ENCODE measurements around the gene TMEM185B. TPM values are rescaled to one million over a fixed set of nuclear protein-coding genes. Genes with fewer than 3 reads are reported as not detected.

The TMEM185B gene
- polyA plus RNA-seq, 1 donor, result 13.1 TPM

Other genes with a start within 250 kb of the TMEM185B start
- 15.0 TPM for gene EPB41L5, start 210.3 kb downstream of the TMEM185B start, polyA plus RNA-seq (ENCODE audit: insufficient read length)
- gene RALB, start 29.5 kb upstream of the TMEM185B start, polyA plus RNA-seq (ENCODE audit: insufficient read length), result 43.7 TPM
- 0.89 TPM for gene INHBB, start 122.7 kb upstream of the TMEM185B start, polyA plus RNA-seq (ENCODE audit: insufficient read length)

Data from forelimb muscle (tissue), 1 donor.